PC-3 (cell line): Measurements from ENCODE around the gene DIP2C.

Experiments
- CTCF ChIP-seq: fragments of 300-600 bp; sonication (generic); conservative IDR thresholded peaks from 2 replicates; pipeline ENCODE4 v1.5.1; 2017; ENCODE audit warnings: antibody characterized with exemption, low read depth, mild to moderate bottlenecking, low read length
- EZH2 ChIP-seq: fragments of 300-600 bp; sonication (generic); IDR thresholded peaks from one replicate; pipeline ENCODE4 v1.6.1; 2017; ENCODE audit warnings: antibody characterized with exemption, mild to moderate bottlenecking, low read length; ENCODE audit not compliant: unreplicated experiment
- EZH2phosphoT487 ChIP-seq: fragments of 300-600 bp; sonication (generic); IDR thresholded peaks from 2 replicates; pipeline ENCODE4 v1.6.1; 2018; ENCODE audit warnings: mild to moderate bottlenecking, antibody characterized with exemption, low read length, borderline replicate concordance

- TF ChIP-seq CTCF = no peak
- TF ChIP-seq EZH2 = no peak
- no peak for TF ChIP-seq EZH2phosphoT487
These were observed 416.4 kb downstream of the DIP2C start for GRCh38 chr10:273088-273487.
